GM21447 (cell line): ENCODE measurements around the gene CPNE9.

ENCODE experiments used
- ATAC-seq: cut with Tn5 transposase; IDR thresholded peaks from one replicate; pipeline ENCODE4 v1.9.1; 2021; ENCODE audit not compliant: unreplicated experiment

Gene CPNE9

DNA sequence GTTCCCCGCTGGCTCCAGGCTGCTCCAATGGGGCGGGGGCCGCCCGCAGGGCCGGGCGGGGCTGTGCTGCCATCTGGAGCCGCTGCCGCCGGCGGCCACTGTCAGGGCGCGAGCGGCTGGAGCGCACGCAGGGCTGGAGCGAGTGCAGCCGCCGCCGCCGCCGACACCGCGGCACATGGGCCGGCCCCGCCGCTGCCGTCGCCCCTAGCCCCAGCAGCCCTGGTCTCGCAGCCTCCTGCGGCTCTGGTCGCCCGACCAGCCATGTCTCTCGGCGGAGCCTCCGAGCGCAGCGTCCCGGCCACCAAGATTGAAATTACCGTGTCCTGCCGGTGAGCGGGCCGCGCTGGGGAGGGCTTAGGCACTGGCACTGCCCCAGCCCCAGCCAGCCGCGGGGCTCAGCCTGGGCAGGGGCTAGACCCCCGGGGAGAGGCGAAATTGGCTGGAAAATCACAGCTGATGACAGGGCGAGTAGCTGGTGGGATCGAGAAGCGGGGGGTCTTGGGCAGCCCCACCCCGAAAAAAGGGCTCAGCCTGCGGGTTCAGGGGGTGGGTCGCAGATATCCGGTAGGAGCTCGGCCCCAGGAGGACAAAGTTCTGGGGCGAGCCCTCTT, at the start of gene CPNE9:
TSS of gene CPNE9 (plus strand) at position 98 of the 611 bp plus-strand sequence. CDS start at position 262, 164 bp downstream.
- no peak for ATAC-seq

GRCh38 chr3:9659849-9660248, 43.8 kb upstream of the CPNE9 start:
- no peak for ATAC-seq

GRCh38 chr3:9660972-9661371, 42.7 kb upstream of the CPNE9 start:
- no peak for ATAC-seq

DNA sequence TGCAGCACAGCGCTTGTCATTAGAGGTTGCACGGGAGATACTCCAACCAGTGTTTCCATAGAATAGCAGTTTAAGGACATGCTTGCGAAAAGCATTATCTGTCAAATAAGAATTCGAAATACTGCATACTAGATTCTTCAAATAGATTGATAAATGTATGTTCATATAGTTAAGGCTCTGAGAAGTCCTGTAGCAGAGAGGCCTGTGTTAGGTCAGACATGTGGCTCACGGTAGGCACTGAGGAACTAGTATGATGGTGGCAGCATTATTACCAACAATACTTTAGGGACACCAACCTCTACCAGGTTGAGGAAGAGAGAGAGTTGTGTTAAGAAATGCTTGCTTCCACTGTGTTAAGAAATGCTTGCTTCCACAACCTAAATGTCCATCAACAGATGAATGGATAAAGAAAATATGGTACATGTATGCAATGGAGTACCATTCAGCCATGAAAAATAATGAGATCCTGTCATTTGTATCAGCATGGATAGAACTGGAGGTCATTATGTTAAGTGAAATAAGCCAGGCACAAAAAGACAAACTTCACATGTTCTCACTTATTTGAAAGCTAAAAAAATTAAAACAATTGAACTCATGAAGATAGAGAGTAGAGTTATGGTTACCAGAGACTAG, 39.4 kb upstream of the CPNE9 start:
- no peak for ATAC-seq

GRCh38 chr3:9666704-9667445, 36.8 kb upstream of the CPNE9 start:
- no peak for ATAC-seq

DNA sequence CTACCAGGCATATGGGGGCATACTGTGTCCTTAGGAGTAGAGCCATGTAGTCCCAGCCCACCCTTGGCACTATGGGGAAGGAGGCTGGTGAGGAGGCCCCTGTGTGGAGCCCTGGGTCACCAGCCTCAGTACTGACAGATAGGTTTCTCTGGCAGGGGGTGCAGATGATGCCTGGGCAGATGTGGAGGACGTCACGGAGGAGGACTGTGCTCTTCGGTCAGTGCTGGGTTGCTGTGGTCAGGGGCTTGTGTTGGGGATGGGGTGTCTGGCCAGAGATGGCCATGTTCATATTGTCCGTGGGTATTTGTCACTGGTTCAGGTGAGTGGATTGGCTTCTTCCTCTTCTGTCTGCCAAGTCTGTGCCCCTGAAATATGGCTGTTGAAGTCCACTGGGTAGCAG, 34.4 kb upstream of the CPNE9 start:
- no peak for ATAC-seq

- ATAC-seq = no peak
These were observed 33.8 kb upstream of the CPNE9 start for GRCh38 chr3:9669720-9670432.

DNA sequence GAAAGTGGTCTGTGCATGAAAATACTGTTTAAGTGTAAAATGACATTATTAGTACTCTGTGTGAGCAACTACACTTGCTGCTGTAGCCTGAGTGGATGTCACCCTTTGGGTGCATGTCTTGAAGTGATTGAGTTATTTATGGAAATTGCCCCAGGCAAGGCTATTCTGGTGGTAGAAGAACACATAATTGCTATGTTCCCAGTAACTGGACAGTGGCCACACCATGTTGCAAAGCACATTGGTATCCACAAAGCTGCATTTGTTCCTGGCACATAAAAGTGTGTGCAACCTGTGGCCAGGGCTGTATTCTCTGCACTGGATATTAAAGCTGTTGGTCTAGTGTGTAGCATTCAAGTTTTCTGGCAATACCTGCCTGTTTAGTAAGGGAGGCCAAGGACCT, 30.6 kb upstream of the CPNE9 start:
- ATAC-seq = no peak

DNA sequence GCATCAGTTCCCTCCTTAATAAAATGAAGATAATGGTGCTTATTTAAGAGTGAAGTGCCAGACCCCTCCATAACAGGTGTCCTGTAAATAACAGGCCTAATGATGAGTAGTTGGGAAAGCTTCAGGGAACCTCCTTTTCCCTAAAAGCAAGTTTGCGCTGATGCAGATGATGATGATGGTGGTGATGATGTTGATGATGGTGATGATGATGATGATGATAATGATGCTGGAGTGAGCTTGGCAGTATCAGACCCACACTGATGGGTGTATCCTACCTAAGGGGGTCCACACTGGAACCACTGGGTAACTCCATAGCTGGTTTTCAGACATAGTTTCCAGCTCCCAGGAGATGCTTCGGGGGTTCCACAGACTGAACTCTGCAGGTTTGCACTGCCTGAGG, 29.9 kb upstream of the CPNE9 start:
- no peak for ATAC-seq

- no peak for ATAC-seq
These were observed 27.8 kb upstream of the CPNE9 start for GRCh38 chr3:9675736-9676290.

GRCh38 chr3:9676785-9677184, 26.8 kb upstream of the CPNE9 start:
- ATAC-seq = no peak

GRCh38 chr3:9678493-9678892, 25.1 kb upstream of the CPNE9 start:
- ATAC-seq = no peak

GRCh38 chr3:9679476-9680080, 24.1 kb upstream of the CPNE9 start:
- no peak for ATAC-seq

GRCh38 chr3:9681011-9681722, 22.5 kb upstream of the CPNE9 start:
- no peak for ATAC-seq

GRCh38 chr3:9681723-9682081, 21.9 kb upstream of the CPNE9 start:
- no peak for ATAC-seq

- no peak for ATAC-seq
These were observed 21.5 kb upstream of the CPNE9 start for GRCh38 chr3:9682096-9682495.

DNA sequence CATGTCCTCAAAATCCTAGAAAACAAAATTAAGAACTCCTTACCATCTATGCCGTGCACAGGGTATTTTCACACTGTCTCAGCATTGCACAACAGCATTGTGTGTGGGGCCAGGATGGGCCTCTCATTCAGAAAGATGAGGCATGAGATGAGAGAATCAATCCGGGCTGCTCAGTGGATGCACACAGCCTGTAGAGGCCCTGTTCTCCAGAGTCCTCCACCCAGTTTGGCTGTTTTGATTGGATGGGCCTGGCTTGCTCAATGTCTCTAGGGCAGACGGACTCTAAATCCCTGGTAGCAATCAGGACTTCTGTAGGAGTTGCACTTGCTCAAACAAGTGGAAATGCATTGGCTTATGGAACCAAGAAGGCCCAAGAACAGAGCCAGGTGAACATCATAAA, 20.2 kb upstream of the CPNE9 start:
- ATAC-seq = no peak

GRCh38 chr3:9685216-9686049, 18.2 kb upstream of the CPNE9 start:
- ATAC-seq = no peak

DNA sequence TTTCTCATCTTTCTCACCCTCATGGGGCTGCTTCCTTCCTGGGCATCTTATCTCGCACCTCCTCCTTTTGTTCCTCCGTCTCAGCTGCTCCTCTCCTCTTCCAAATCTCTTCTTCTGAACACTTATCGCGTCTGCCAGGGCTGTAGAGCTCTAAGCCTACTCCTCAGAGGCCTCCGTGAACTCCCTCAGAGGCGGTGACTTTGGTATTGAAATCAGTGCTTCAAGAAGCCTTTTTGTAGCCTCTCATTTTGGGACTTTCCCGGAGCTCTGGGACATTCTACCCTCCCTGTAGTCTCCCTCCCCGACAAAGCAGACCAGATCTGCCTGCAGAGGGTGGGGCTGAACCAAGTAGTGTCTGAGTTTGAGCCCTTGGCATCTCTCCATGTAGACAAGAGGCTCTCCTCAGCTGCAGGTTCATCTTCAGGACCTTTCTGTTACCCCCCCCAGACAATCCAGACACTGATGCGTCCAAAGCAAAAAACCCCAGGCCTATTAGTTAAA, 17.5 kb upstream of the CPNE9 start:
- no peak for ATAC-seq
